SK-N-SH treated with all-trans-retinoic acid at 6 μM for 48 hours (cell line): ENCODE data around the gene USP7.

Experiments
- CSDC2 ChIP-seq: fragments of 250-450 bp; sonication (Bioruptor Pico); IDR thresholded peaks from 2 replicates; pipeline ENCODE4 v1.5.0; 2020; ENCODE audit warnings: mild to moderate bottlenecking, moderate library complexity
- OSR1 ChIP-seq: fragments of 250-450 bp; sonication (Bioruptor Pico); IDR thresholded peaks from 2 replicates; pipeline ENCODE4 v1.8.0; 2022; ENCODE audit warnings: moderate library complexity, mild to moderate bottlenecking, inconsistent platforms
- PPARA ChIP-seq: fragments of 250-450 bp; sonication (Bioruptor Pico); IDR thresholded peaks from 2 replicates; pipeline ENCODE4 v1.5.0; 2020; ENCODE audit warnings: mild to moderate bottlenecking, borderline replicate concordance
- TSHZ2 ChIP-seq: fragments of 250-450 bp; sonication (Bioruptor Pico); IDR thresholded peaks from 2 replicates; pipeline ENCODE4 v1.5.0; 2020; ENCODE audit warnings: mild to moderate bottlenecking, moderate library complexity

GRCh38 chr16:8888951-8889892 lies 74.5 kb downstream of the USP7 start:
- TF ChIP-seq TSHZ2 (no peak), OSR1 (CRISPR knock-in tag) (no peak), PPARA (CRISPR knock-in tag) (no peak), CSDC2 (CRISPR knock-in tag) (no peak)
